ENCODE results near the gene USE1. TPM values are rescaled to one million over a fixed set of nuclear protein-coding genes. Genes with fewer than 3 reads are reported as not detected.

The USE1 gene
- total and polyA plus RNA-seq, 4 donors, result 9.6 to 27.8 (median 18.1) TPM

GRCh38 chr19:17268754-17269153 lies 53.6 kb downstream of the USE1 start:
- no peak overlapping the region for H3K27ac ChIP-seq (ENCODE audit: low read depth in 1 of 2, low read length in 2 of 2)
- no peak overlapping the region for H3K9ac ChIP-seq (ENCODE audit: low read depth in 1 of 2, low read length in 2 of 2)
- H3K36me3 ChIP-seq (ENCODE audit: control insufficient read depth in 4 of 4, insufficient read depth in 3 of 4, low read depth in 1 of 4, low read length in 3 of 4), result peaks cover 2 to 17% (median 6%) of the 10 kb centered on the region in 4 donors
- H3K9me3 ChIP-seq (ENCODE audit: control insufficient read depth in 4 of 4, low read length in 3 of 4), result no peaks in the 10 kb centered on the region
- no peak overlapping the region for H3K4me3 ChIP-seq (ENCODE audit: low read depth in 1 of 3, low read length in 3 of 3)
- H3K4me1 ChIP-seq (ENCODE audit: control insufficient read depth in 4 of 4, insufficient read depth in 4 of 4, low read length in 3 of 4), result peaks cover 3 to 11% (median 10%) of the 10 kb centered on the region in 4 donors
- DNase-seq (ENCODE audit: low spot score), result no peak
- TF ChIP-seq FOXA2 (IDR thresholded peaks at IDR 0.05), result no peak
- TF ChIP-seq HNF4G (IDR thresholded peaks at IDR 0.05), result no peak
- no peak for TF ChIP-seq CTCF (IDR thresholded peaks at IDR 0.05; ENCODE audit: low read depth, low read length, missing input control)
- TF ChIP-seq TAF1 (conservative IDR thresholded peaks at IDR 0.05), result no peak
- no peak for TF ChIP-seq FOXA1 (IDR thresholded peaks at IDR 0.05)
- TF ChIP-seq RXRA (IDR thresholded peaks at IDR 0.05), result no peak
- no peak for TF ChIP-seq GABPA (IDR thresholded peaks at IDR 0.05 in 1 of 2, conservative IDR thresholded peaks at IDR 0.05 in 1 of 2)
- TF ChIP-seq YY1 (IDR thresholded peaks at IDR 0.05), result no peak
- no peaks in the 10 kb centered on the region for H3K27me3 ChIP-seq (ENCODE audit: control insufficient read depth in 4 of 4, insufficient read depth in 4 of 4, low read length in 3 of 4)
- WGBS, result 96% methylated on average over 13 of the region's 13 CpGs

Other genes starting within 250 kb of the USE1 start
- gene CPAMD8, start 188.5 kb upstream of the USE1 start, total RNA-seq, result 1 to 10 TPM; 1.0 to 1.4 TPM
- 1 to 10 TPM in 1 of 2 donors, under 1 TPM in 1; 0.92 to 1.2 TPM for gene CPAMD8, start 188.5 kb upstream of the USE1 start, polyA plus RNA-seq
- 1 to 10 TPM; 3.3 to 5.7 TPM for gene HAUS8, start 139.9 kb upstream of the USE1 start, total RNA-seq
- gene HAUS8, start 139.9 kb upstream of the USE1 start, polyA plus RNA-seq, result 1 to 10 TPM; 3.3 to 4.2 TPM
- 10 to 100 TPM; 21.5 to 32.5 TPM for gene MYO9B, start 139.6 kb upstream of the USE1 start, total RNA-seq
- 10 to 100 TPM in 1 of 2 donors, 1 to 10 TPM in 1; 9.1 to 20.5 TPM for gene MYO9B, start 139.6 kb upstream of the USE1 start, polyA plus RNA-seq
- gene OCEL1, start 10.9 kb downstream of the USE1 start, total RNA-seq, result 10 to 100 TPM in 1 of 2 donors, 1 to 10 TPM in 1; 4.9 to 10.5 TPM
- gene OCEL1, start 10.9 kb downstream of the USE1 start, polyA plus RNA-seq, result 10 to 100 TPM; 31.1 to 32.5 TPM
- 10 to 100 TPM; 52.2 to 86.1 TPM for gene NR2F6, start 30.6 kb downstream of the USE1 start, total RNA-seq
- gene NR2F6, start 30.6 kb downstream of the USE1 start, polyA plus RNA-seq, result 10 to 100 TPM; 30.5 to 53.1 TPM
- 1 to 10 TPM; 2.1 to 2.6 TPM for gene USHBP1, start 49.4 kb downstream of the USE1 start, total RNA-seq
- 1 to 10 TPM; 1.2 to 1.6 TPM for gene USHBP1, start 49.4 kb downstream of the USE1 start, polyA plus RNA-seq
- 10 to 100 TPM; 29.3 to 47.0 TPM for gene BABAM1, start 52.1 kb downstream of the USE1 start, total RNA-seq
- gene BABAM1, start 52.1 kb downstream of the USE1 start, polyA plus RNA-seq, result 10 to 100 TPM; 31.3 to 35.7 TPM
- gene ANKLE1, start 66.5 kb downstream of the USE1 start, total RNA-seq, result 10 to 100 TPM in 1 of 2 donors, under 1 TPM in 1; 0.42 to 43.2 TPM
- gene ANKLE1, start 66.5 kb downstream of the USE1 start, polyA plus RNA-seq, result under 1 TPM; 0.10 to 0.15 TPM
- gene ABHD8, start 88.1 kb downstream of the USE1 start, total RNA-seq, result 10 to 100 TPM in 1 of 2 donors, 1 to 10 TPM in 1; 6.3 to 26.9 TPM
- 10 to 100 TPM in 1 of 2 donors, 1 to 10 TPM in 1; 8.6 to 20.2 TPM for gene ABHD8, start 88.1 kb downstream of the USE1 start, polyA plus RNA-seq
- gene MRPL34, start 90.5 kb downstream of the USE1 start, total RNA-seq, result 100 to 1,000 TPM in 1 of 2 donors, 10 to 100 TPM in 1; 23.3 to 123 TPM
- 100 to 1,000 TPM; 158 to 301 TPM for gene MRPL34, start 90.5 kb downstream of the USE1 start, polyA plus RNA-seq
- 10 to 100 TPM in 1 of 2 donors, 1 to 10 TPM in 1; 7.9 to 13.5 TPM for gene DDA1, start 94.2 kb downstream of the USE1 start, total RNA-seq
- gene DDA1, start 94.2 kb downstream of the USE1 start, polyA plus RNA-seq, result 10 to 100 TPM; 28.2 to 37.9 TPM
- gene ANO8, start 119.5 kb downstream of the USE1 start, total RNA-seq, result 1 to 10 TPM; 1.8 to 5.8 TPM
- gene ANO8, start 119.5 kb downstream of the USE1 start, polyA plus RNA-seq, result 1 to 10 TPM in 1 of 2 donors, under 1 TPM in 1; 0.75 to 2.3 TPM
- 10 to 100 TPM in 1 of 2 donors, 1 to 10 TPM in 1; 9.8 to 15.5 TPM for gene GTPBP3, start 122.2 kb downstream of the USE1 start, total RNA-seq
- 1 to 10 TPM; 4.9 to 9.4 TPM for gene GTPBP3, start 122.2 kb downstream of the USE1 start, polyA plus RNA-seq
- gene PLVAP, start 162.0 kb downstream of the USE1 start, total RNA-seq, result 10 to 100 TPM in 1 of 2 donors, 1 to 10 TPM in 1; 7.4 to 11.8 TPM
- gene PLVAP, start 162.0 kb downstream of the USE1 start, polyA plus RNA-seq, result 1 to 10 TPM; 4.2 to 9.9 TPM
- under 1 TPM in 1 of 2 donors, not detected in 1; 0.50 TPM for gene CCDC194, start 178.8 kb downstream of the USE1 start, total RNA-seq
- under 1 TPM in 1 of 2 donors, not detected in 1; 0.12 TPM for gene CCDC194, start 178.8 kb downstream of the USE1 start, polyA plus RNA-seq
- 10 to 100 TPM; 25.6 to 67.4 TPM for gene BST2, start 190.3 kb downstream of the USE1 start, total RNA-seq
- 100 to 1,000 TPM; 179 to 239 TPM for gene BST2, start 190.3 kb downstream of the USE1 start, polyA plus RNA-seq
- gene MVB12A, start 204.7 kb downstream of the USE1 start, total RNA-seq, result 10 to 100 TPM in 1 of 2 donors, 1 to 10 TPM in 1; 9.8 to 17.2 TPM
- 10 to 100 TPM; 14.3 to 22.8 TPM for gene MVB12A, start 204.7 kb downstream of the USE1 start, polyA plus RNA-seq
- under 1 TPM; 0.08 to 0.14 TPM for gene TMEM221, start 233.3 kb downstream of the USE1 start, total RNA-seq
- under 1 TPM; 0.06 to 0.15 TPM for gene TMEM221, start 233.3 kb downstream of the USE1 start, polyA plus RNA-seq
- gene NXNL1, start 245.6 kb downstream of the USE1 start, total RNA-seq, result not detected
- not detected for gene NXNL1, start 245.6 kb downstream of the USE1 start, polyA plus RNA-seq